GM12891 (cell line): ENCODE results near the gene SBNO2.
"Not testable (repeated sequence)": the region's sequence is repeated elsewhere in the genome, so short reads cannot be mapped to it uniquely, and the experiment has no call there.

Experiments used
- PAX5 ChIP-seq: IDR thresholded peaks from 2 replicates; pipeline ENCODE4 v1.6.1; 2011; ENCODE audit warnings: low read length, moderate library complexity, mild to moderate bottlenecking; ENCODE audit not compliant: insufficient read depth, severe bottlenecking
- POLR2A ChIP-seq: IDR thresholded peaks from 2 replicates; pipeline ENCODE4 v1.6.1; 2011; ENCODE audit warnings: low read depth, low read length, control low read depth
- POLR2AphosphoS5 ChIP-seq: IDR thresholded peaks from 2 replicates; pipeline ENCODE4 v1.6.1; 2011; ENCODE audit warnings: low read depth, low read length, control low read depth
- POU2F2 ChIP-seq: IDR thresholded peaks from 2 replicates; pipeline ENCODE4 v1.6.1; 2011; ENCODE audit warnings: low read depth, mild to moderate bottlenecking, control low read depth, low read length, moderate library complexity
- SPI1 ChIP-seq: IDR thresholded peaks from 2 replicates; pipeline ENCODE4 v1.6.1; 2011; ENCODE audit warnings: low read depth, low read length, control low read depth
- TAF1 ChIP-seq: IDR thresholded peaks from 2 replicates; pipeline ENCODE4 v1.6.1; 2011; ENCODE audit warnings: low read depth, low read length, control low read depth

- TF ChIP-seq TAF1, POLR2AphosphoS5, POLR2A, POU2F2, PAX5, SPI1: not testable (repeated sequence)
Measured at GRCh38 chr19:1200614-1201013, 26.5 kb upstream of the SBNO2 start.
